SK-N-MC (cell line): ENCODE data around the gene THPO.

Experiments
- DNase-seq: peaks from one replicate; pipeline ENCODE4 v3.0.0-alpha.2; 2011; ENCODE audit warnings: low read depth, low spot score
- H3K27ac ChIP-seq: fragments of 200-600 bp; sonication (generic); 2 replicates; pipeline ENCODE4 v1.5.1; 2016; ENCODE audit warnings: mixed run types
- H3K36me3 ChIP-seq: fragments of 200-600 bp; sonication (generic); 2 replicates; pipeline ENCODE4 v1.6.1; 2017; ENCODE audit warnings: antibody characterized with exemption, low read length, mixed read lengths; ENCODE audit not compliant: insufficient read depth
- H3K4me3 ChIP-seq: fragments of 200-600 bp; sonication (generic); 2 replicates; pipeline ENCODE4 v1.5.1; 2016
- H3K9ac ChIP-seq: fragments of 200-600 bp; sonication (generic); 2 replicates; pipeline ENCODE4 v1.8.0; 2017; ENCODE audit warnings: mixed run types, mixed read lengths; ENCODE audit not compliant: insufficient read length
- H3K9me3 ChIP-seq: fragments of 200-600 bp; sonication (generic); 2 replicates; pipeline ENCODE4 v1.6.1; 2017; ENCODE audit warnings: low read depth, mild to moderate bottlenecking, antibody characterized with exemption, low read length, moderate library complexity, mixed read lengths
- EZH2 ChIP-seq: fragments of 200-600 bp; sonication (generic); IDR thresholded peaks from one replicate; pipeline ENCODE4 v1.6.1; 2017; ENCODE audit warnings: antibody characterized with exemption
- FOXP2 ChIP-seq: optimal IDR thresholded peaks from 2 replicates; pipeline ENCODE3; 2011; ENCODE audit warnings: mild to moderate bottlenecking, moderate library complexity; ENCODE audit not compliant: insufficient read depth; ENCODE audit errors: extremely low read length, control extremely low read depth
- POLR2AphosphoS5 ChIP-seq: IDR thresholded peaks from 2 replicates; pipeline ENCODE4 v1.6.1; 2012; ENCODE audit warnings: mild to moderate bottlenecking, low read depth, low read length, borderline replicate concordance

The THPO gene

DNA sequence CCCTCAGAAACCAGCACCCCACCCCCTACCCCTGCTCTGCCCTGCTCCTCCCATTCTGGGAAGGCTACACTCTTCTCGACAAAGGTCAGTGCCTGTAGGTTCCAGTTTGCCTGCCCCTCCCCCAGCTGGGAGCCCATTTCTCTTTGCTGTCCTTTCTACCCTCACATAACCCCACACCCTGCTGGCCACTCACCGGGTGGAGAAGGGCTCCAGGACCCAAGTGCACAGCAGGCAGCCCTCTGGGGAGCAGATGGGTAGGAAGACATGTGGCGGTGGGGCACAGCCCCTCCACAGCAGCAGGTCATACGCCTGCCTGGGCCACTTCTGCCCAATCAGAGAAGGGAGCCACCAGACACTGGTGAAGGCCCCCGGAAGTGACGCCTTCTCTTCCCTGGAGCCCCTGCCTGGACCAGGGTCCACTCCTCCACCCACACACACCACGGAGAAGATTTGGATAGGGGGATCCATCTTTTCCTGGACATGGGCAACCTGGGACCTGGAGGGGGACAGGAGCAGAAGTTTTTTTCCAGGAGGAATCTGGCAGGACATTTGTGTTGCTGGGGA lies at the start of gene THPO:
Gene THPO, minus strand, starts transcription at position 326 of the 564 bp plus-strand sequence. CDS start 1,948 bp downstream, outside the sequence.
- TF ChIP-seq EZH2 (no peak), FOXP2 (no peak), POLR2AphosphoS5 (no peak)
- Histone ChIP-seq H3K9ac (no peak within 1 kb of the TSS), H3K36me3 (no peaks in the 10 kb centered on the region), H3K9me3 (no peaks in the 10 kb centered on the region), H3K4me3 (no peak within 1 kb of the TSS), H3K27ac (no peak within 1 kb of the TSS)
- DNase-seq: no peak

DNA sequence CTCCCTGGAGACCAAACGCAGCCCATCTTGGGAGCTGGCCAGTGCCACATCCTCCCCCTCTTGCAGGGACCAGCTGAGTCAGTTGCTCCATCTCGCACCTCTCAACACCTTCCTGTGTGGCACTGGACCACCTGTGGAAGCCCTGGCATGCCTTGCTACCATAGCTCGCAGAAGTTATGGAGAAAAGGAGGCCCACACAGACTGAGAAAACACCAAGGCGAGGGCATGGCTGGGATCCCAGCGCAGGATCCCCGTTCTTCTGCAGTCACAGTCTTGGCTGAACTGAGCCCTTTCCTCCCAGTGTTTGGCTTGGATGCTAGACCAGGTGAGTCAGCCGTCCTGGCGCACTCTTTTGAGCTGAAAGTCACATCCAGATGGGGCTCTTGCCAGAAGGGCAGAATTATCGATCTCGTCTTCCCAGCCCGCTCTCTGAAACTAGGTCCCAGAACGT lies 48.7 kb upstream of the THPO start:
- no peak overlapping the region for H3K4me3 ChIP-seq
- no peak for DNase-seq
- no peak for TF ChIP-seq POLR2AphosphoS5
- no peak for TF ChIP-seq FOXP2
- no peak for TF ChIP-seq EZH2
- H3K27ac ChIP-seq: no peak overlapping the region
- H3K9ac ChIP-seq: no peak overlapping the region
- H3K9me3 ChIP-seq: 0 out of 2 replicates have a peak, but pooled peaks cover 3% of the 10 kb centered on the region
- no peaks in the 10 kb centered on the region for H3K36me3 ChIP-seq

DNA sequence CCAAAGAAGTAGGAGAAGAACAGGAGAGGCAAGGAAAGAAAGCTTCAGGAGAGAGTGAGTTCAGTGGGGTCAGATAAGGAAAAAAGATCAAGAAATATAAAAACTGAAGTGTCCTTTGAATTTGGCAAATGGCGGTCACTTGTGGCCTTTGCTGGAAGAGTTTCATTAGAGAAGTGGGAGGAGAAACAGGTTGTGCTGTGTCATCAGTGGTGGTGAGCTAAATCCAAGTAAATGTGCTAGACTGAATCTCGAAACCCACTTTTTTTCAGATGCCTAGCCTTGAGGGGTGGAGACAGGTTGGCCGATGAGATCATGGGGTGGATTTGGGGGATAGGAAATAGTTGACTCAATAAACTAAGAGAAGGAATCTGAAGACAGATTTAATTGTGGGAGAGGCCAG lies 45.6 kb upstream of the THPO start:
- Histone ChIP-seq H3K36me3 (no peaks in the 10 kb centered on the region), H3K9ac (no peak overlapping the region), H3K27ac (no peak overlapping the region), H3K9me3 (0 out of 2 replicates have a peak, but pooled peaks cover 3% of the 10 kb centered on the region), H3K4me3 (no peak overlapping the region)
- no peak for DNase-seq
- TF ChIP-seq EZH2 (no peak), POLR2AphosphoS5 (no peak), FOXP2 (no peak)

DNA sequence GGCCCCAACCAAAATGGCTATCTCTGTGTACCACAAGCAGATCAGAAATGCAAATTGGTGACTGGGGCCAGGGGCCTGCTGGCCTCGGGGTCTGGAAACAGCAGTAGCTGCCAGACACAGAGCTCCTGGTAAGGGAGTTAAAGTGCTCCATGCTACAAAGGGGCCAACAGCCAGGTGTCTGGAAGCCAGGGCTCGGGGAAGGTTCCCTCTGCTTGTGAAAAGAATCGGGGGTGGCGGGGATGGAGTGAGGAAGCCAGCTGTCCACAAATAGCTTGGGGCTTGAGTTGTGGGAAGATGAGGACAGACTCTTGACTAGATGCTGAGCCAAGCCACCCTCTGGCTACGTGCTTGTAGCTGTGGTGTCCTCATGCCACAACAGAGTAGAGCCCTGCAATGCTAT lies 41.2 kb upstream of the THPO start:
- 0 out of 2 replicates have a peak, but pooled peaks cover 3% of the 10 kb centered on the region for H3K9me3 ChIP-seq
- H3K9ac ChIP-seq: no peak overlapping the region
- H3K4me3 ChIP-seq: no peak overlapping the region
- no peaks in the 10 kb centered on the region for H3K36me3 ChIP-seq
- TF ChIP-seq POLR2AphosphoS5: no peak
- no peak for TF ChIP-seq EZH2
- TF ChIP-seq FOXP2: no peak
- no peak overlapping the region for H3K27ac ChIP-seq
- no peak for DNase-seq

DNA sequence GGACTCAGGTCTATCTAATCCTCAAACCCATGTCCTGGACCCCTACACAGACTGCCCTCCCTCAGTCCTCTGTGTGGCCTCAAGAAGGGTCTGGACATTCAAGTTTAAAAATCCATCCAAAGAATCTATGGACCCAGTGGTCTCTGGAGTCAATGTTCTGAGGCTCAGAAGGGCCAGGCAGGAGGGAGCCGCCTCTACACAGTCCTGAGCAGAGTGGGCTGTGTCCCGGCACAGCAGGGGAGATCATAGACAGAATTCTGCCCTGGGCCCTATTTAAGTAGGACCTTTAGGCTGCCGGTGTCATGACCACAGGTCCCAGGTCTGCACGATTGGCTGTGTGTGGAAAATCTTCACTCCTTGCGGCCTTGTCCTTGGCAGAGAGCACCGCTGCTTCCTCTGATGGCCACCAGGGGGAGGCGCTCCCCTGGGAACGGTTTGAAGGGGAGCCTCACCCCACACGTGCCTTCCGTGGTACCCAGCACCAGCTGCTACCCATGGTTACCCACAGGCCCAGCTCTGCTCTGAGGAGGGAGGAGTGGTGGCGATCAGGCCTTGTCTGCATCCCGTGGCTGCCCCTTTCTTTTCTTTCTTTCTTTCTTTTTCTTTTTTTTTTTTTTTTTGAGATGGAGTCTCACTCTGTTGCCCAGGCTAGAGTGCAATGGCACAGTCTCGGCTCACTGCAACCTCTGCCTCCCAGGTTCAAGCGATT lies 39.8 kb upstream of the THPO start:
- TF ChIP-seq POLR2AphosphoS5: no peak
- TF ChIP-seq FOXP2: no peak
- no peak for TF ChIP-seq EZH2
- H3K9ac ChIP-seq: no peak overlapping the region
- H3K4me3 ChIP-seq: no peak overlapping the region
- no peaks in the 10 kb centered on the region for H3K36me3 ChIP-seq
- no peak overlapping the region for H3K27ac ChIP-seq
- DNase-seq: peak; percentile 14
- H3K9me3 ChIP-seq: 0 out of 2 replicates have a peak, but pooled peaks cover 2% of the 10 kb centered on the region

DNA sequence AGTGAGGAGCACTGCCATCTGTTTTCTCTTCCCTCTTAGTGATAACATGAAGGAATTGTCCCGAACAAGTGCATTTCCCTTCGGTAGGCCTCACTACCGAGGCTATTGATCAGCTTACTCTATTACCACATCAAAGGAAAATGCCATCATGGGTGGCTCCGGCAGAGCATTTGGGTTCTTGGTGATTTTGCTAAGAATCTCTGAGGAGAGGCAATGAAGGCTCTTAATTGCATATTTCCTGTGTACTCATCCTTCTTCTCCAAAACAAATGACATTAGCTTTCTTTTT lies 37.1 kb upstream of the THPO start:
- no peaks in the 10 kb centered on the region for H3K9me3 ChIP-seq
- no peak overlapping the region for H3K27ac ChIP-seq
- TF ChIP-seq EZH2 (no peak), POLR2AphosphoS5 (no peak), FOXP2 (no peak)
- no peak overlapping the region for H3K4me3 ChIP-seq
- no peak for DNase-seq
- H3K9ac ChIP-seq: no peak overlapping the region
- H3K36me3 ChIP-seq: no peaks in the 10 kb centered on the region

DNA sequence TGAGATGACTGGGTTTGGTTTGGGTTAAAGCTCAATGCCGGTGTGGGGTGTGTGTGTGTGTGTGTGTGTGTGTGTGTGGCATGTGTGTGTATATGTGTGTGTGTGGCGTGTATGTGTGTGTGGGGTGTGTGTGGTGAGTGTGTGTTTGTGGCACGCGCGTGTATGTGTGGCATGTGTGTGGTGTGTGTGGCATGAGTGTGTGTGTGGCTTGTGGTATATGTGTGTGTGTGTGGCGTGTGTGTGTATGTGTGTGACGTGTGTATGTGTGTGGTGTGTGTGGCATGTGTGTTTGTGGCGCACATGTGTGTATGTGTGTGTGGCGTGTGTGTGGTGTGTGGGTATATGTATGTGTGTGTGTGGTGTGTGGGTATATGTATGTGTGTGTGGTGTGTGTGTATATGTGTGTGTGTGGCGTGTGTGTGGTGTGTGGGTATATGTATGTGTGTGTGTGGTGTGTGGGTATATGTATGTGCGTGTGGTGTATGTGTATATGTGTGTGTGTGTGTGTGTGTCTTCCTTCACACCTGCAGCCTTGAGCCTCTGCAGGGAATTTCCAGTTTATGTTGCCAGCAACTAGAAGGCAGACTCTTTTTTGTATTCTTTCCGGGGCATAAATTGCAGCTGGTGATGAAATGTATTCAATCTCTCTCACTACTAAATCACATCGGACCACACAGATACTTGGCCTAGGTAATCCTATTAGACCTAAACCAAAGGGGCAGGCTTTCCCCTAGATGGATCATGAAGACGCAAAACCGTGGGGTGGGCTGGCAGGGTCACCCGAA lies 36.6 kb upstream of the THPO start:
- Histone ChIP-seq H3K4me3 (no peak overlapping the region), H3K9me3 (no peaks in the 10 kb centered on the region), H3K9ac (no peak overlapping the region), H3K27ac (no peak overlapping the region), H3K36me3 (no peaks in the 10 kb centered on the region)
- no peak for DNase-seq
- TF ChIP-seq FOXP2: no peak

DNA sequence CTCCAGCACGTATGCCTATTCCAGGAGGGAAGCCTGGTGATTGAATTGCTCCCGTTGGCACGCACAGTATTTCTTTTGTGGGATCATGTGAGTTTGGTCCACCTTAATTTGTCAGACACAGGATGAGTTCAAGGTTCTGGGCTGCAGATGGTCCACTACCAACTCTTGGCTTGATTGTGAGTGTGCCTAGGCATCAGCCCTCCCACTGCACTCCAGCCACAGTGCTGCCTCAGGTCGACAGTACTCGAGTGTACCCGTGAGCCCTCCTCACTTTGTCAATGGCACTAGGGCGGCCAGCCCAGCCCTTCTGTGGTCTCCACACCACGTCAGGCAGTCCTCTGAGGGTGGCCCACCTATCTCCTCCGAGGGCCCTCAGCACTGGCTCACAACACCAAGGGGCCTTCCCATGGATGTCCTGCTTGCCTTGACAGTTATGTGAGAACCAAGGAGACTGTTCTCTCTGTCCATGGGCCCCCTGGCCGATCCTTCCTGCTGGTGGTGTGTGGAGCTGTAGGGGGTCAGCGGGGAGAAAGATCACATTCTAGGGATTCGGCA lies 32.0 kb upstream of the THPO start:
- H3K9ac ChIP-seq: no peak overlapping the region
- H3K4me3 ChIP-seq: no peak overlapping the region
- no peak overlapping the region for H3K27ac ChIP-seq
- H3K36me3 ChIP-seq: no peaks in the 10 kb centered on the region
- no peak for DNase-seq
- TF ChIP-seq FOXP2: no peak
- TF ChIP-seq EZH2: no peak
- TF ChIP-seq POLR2AphosphoS5: no peak
- no peaks in the 10 kb centered on the region for H3K9me3 ChIP-seq
